ENCODE measurements around the gene BIN1.

GRCh38 chr2:127082974-127083373, 24.0 kb downstream of the BIN1 start:
- TF ChIP-seq CTCF (IDR thresholded peaks at IDR 0.05; ENCODE audit: low read depth, low read length) (no peak), EZH2phosphoT487 (IDR thresholded peaks at IDR 0.05; ENCODE audit: low read depth) (no peak)
